Panc1 (cell line): Measurements from ENCODE around the gene THSD7A. TPM values are rescaled to one million over a fixed set of nuclear protein-coding genes. Genes with fewer than 3 reads are reported as not detected.

Experiments used
- ATAC-seq: fragments of 200-7000 bp; cut with Tn5 transposase; 2 replicates; pipeline ENCODE4 v1.9.1; 2020; ENCODE audit warnings: mild to moderate bottlenecking, moderate library complexity
- BruUV-seq: library from RNA; stranded (reverse); fragments of 400-500 nt; replicated peaks from 2 replicates; lab custom pipeline; 2021; lab: Mats Ljungman, UMichigan
- CTCF ChIA-PET: fragments of 300-600 bp; sonication (Branson Sonifier 250); formaldehyde crosslinking; loops from one replicate; lab custom pipeline; 2022; ENCODE audit warnings: antibody characterized with exemption; lab: Charles Lee
- POLR2A ChIA-PET: fragments of 300-600 bp; sonication (Branson Sonifier 250); formaldehyde crosslinking; loops from one replicate; lab custom pipeline; 2022; ENCODE audit warnings: antibody characterized with exemption; lab: Charles Lee
- DNase-seq: peaks from one replicate; pipeline ENCODE4 v3.0.0-alpha.2; 2010; ENCODE audit warnings: low read depth, low spot score
- H3K27ac ChIP-seq: 2 replicates; pipeline ENCODE4 v1.5.1; 2011; ENCODE audit warnings: mild to moderate bottlenecking, low read length, inconsistent platforms
- H3K27me3 ChIP-seq: fragments of 200-500 bp; sonication (Bioruptor generic); 2 replicates; pipeline ENCODE4 v1.6.0; 2014; ENCODE audit warnings: low read length, inconsistent platforms; ENCODE audit not compliant: control insufficient read depth, insufficient read depth
- H3K36me3 ChIP-seq: fragments of 200-500 bp; sonication (Bioruptor generic); 2 replicates; pipeline ENCODE4 v1.5.1; 2014; ENCODE audit warnings: inconsistent platforms, mild to moderate bottlenecking, low read length, moderate library complexity; ENCODE audit not compliant: control insufficient read depth, insufficient read depth
- H3K4me1 ChIP-seq: 2 replicates; pipeline ENCODE4 v1.5.1; 2011; ENCODE audit warnings: inconsistent platforms, mild to moderate bottlenecking, low read length, moderate library complexity; ENCODE audit not compliant: control insufficient read depth, insufficient read depth
- H3K4me3 ChIP-seq, 2 experiments: 2 replicates each; pipeline ENCODE4 v1.5.1; 2011 to 2012; ENCODE audit warnings: low read depth in 2 of 2, low read length in 2 of 2, mild to moderate bottlenecking in 2 of 2, inconsistent platforms in 1 of 2, moderate library complexity in 1 of 2
- H3K9me3 ChIP-seq: fragments of 200-500 bp; sonication (Bioruptor generic); 2 replicates; pipeline ENCODE4 v1.5.1; 2014; ENCODE audit warnings: low read depth, mild to moderate bottlenecking, inconsistent platforms, low read length, moderate library complexity; ENCODE audit not compliant: control insufficient read depth, insufficient read depth
- CTCF ChIP-seq: fragments of 450-650 bp; IDR thresholded peaks from 2 replicates; pipeline ENCODE4 v1.5.1; 2017; ENCODE audit warnings: mild to moderate bottlenecking
- POLR2AphosphoS5 ChIP-seq: IDR thresholded peaks from 2 replicates; pipeline ENCODE4 v1.6.1; 2012; ENCODE audit warnings: mild to moderate bottlenecking, low read depth, low read length, moderate library complexity
- REST ChIP-seq, 2 experiments: IDR thresholded peaks; 2 replicates each; pipeline ENCODE4 v1.6.1; 2011 to 2012; ENCODE audit warnings: low read depth in 2 of 2, control low read depth in 1 of 2, low read length in 1 of 2, mild to moderate bottlenecking in 1 of 2, moderate library complexity in 1 of 2; ENCODE audit not compliant: insufficient read depth in 1 of 2
- SIN3A ChIP-seq: IDR thresholded peaks from 2 replicates; pipeline ENCODE4 v1.6.1; 2012; ENCODE audit warnings: low read depth, mild to moderate bottlenecking, low read length, moderate library complexity, borderline replicate concordance; ENCODE audit not compliant: insufficient read depth
- TCF7L2 ChIP-seq: IDR thresholded peaks from 2 replicates; pipeline ENCODE4 v1.6.1; 2011; ENCODE audit warnings: mild to moderate bottlenecking, low read depth, low read length, inconsistent platforms
- in situ Hi-C: cut with HindIII; loops from 2 replicates; pipeline ENCODE4 v1.10.0; 2016; ENCODE audit warnings: low sequenced_read_pairs, low pct_unique_long_range_greater_than_20kb
- intact Hi-C: fragments of 100-400 bp; cut with micrococcal nuclease; formaldehyde crosslinking; loops from one replicate; pipeline ENCODE4 v1.10.0; 2022; ENCODE audit not compliant: unreplicated experiment
- total RNA-seq: library from RNA; stranded (reverse); gene quantifications from one replicate; pipeline ENCODE4 v1.2.1, GENCODE V29; 2021; ENCODE audit not compliant: unreplicated experiment

THSD7A gene
- total RNA-seq, 1 experiment from 2014 or later: 38.6 TPM

- Histone ChIP-seq H3K4me3 (no peak overlapping the region), H3K9me3 (no peaks in the 10 kb centered on the region), H3K27ac (no peak overlapping the region), H3K4me1 (no peaks in the 10 kb centered on the region), H3K27me3 (no peaks in the 10 kb centered on the region), H3K36me3 (no peaks in the 10 kb centered on the region)
- TF ChIP-seq SIN3A (no peak), REST (IDR thresholded peaks at IDR 0.05; ENCODE audit: insufficient read depth in 1 of 2, low read depth in 2 of 2, low read length in 1 of 2) (no peak)
- no TSS peak for BruUV-seq
- ChIA-PET CTCF (no interaction called here), POLR2A (no interaction called here)
- ATAC-seq (no peak), DNase-seq (no peak)
- intact Hi-C loops (no loop called here), in situ Hi-C loops (no loop called here)
Observed at GRCh38 chr7:11466517-11467105, 365.4 kb downstream of the THSD7A start.

- H3K36me3 ChIP-seq: no peaks in the 10 kb centered on the region
- CTCF ChIA-PET: no interaction called here
- H3K27me3 ChIP-seq: no peaks in the 10 kb centered on the region
- H3K4me3 ChIP-seq: no peak overlapping the region
- BruUV-seq: no TSS peak
- POLR2A ChIA-PET: no interaction called here
- in situ Hi-C loops (no loop called here), intact Hi-C loops (no loop called here)
- no peaks in the 10 kb centered on the region for H3K9me3 ChIP-seq
- no peaks in the 10 kb centered on the region; the same call in 1 of the 2 replicates for H3K4me1 ChIP-seq
- no peak for ATAC-seq
- no peak overlapping the region for H3K27ac ChIP-seq
- no peak for TF ChIP-seq POLR2AphosphoS5
- no peak for TF ChIP-seq SIN3A
- TF ChIP-seq TCF7L2: no peak
- no peak for TF ChIP-seq CTCF
- no peak for TF ChIP-seq REST (IDR thresholded peaks at IDR 0.05; ENCODE audit: insufficient read depth in 1 of 2, low read depth in 2 of 2, low read length in 1 of 2)
- DNase-seq: no peak
Observed at GRCh38 chr7:11464624-11465023, 367.4 kb downstream of the THSD7A start.
